DND-41 (cell line): ENCODE data around the gene KIF26A.

ENCODE experiments used
- ATAC-seq: fragments of 200-7000 bp; cut with Tn5 transposase; 3 replicates; pipeline ENCODE4 v1.9.1; 2021; ENCODE audit warnings: low read depth; ENCODE audit not compliant: insufficient read depth
- DNase-seq: peaks from one replicate; pipeline ENCODE4 v3.0.0-alpha.2; 2020
- H2AFZ ChIP-seq: 2 replicates; pipeline ENCODE4 v1.6.0; 2012; ENCODE audit warnings: low read depth, low read length
- H3K27ac ChIP-seq: 2 replicates; pipeline ENCODE4 v1.5.1; 2012; ENCODE audit warnings: low read length, inconsistent platforms
- H3K27me3 ChIP-seq: fragments of 200-600 bp; sonication (generic); 2 replicates; pipeline ENCODE4 v1.6.0; 2012; ENCODE audit warnings: low read length, mild to moderate bottlenecking, inconsistent platforms; ENCODE audit not compliant: insufficient read depth, poor library complexity
- H3K36me3 ChIP-seq: 2 replicates; pipeline ENCODE4 v1.5.1; 2012; ENCODE audit warnings: low read length, inconsistent platforms; ENCODE audit not compliant: insufficient read depth
- H3K4me1 ChIP-seq: 2 replicates; pipeline ENCODE4 v1.5.1; 2012; ENCODE audit warnings: mild to moderate bottlenecking, low read length; ENCODE audit not compliant: insufficient read depth
- H3K4me2 ChIP-seq: 2 replicates; pipeline ENCODE4 v1.6.0; 2012; ENCODE audit warnings: mild to moderate bottlenecking, moderate library complexity, low read length, inconsistent platforms; ENCODE audit not compliant: insufficient read depth
- H3K4me3 ChIP-seq, 2 experiments: fragments of 200-600 bp in 1 of 2; shearing (Covaris generic) in 1 of 2; 2 replicates each; pipeline ENCODE4 v1.5.1; 2012 to 2016; ENCODE audit warnings: inconsistent platforms in 2 of 2, low read length in 2 of 2, mild to moderate bottlenecking in 2 of 2, low read depth in 1 of 2, moderate library complexity in 1 of 2
- H3K79me2 ChIP-seq: 2 replicates; pipeline ENCODE4 v1.6.0; 2012; ENCODE audit warnings: low read length, inconsistent platforms; ENCODE audit not compliant: insufficient read depth
- H3K9ac ChIP-seq: 2 replicates; pipeline ENCODE4 v1.6.0; 2012; ENCODE audit warnings: low read depth, mild to moderate bottlenecking, inconsistent platforms, low read length, moderate library complexity
- H3K9me3 ChIP-seq: 2 replicates; pipeline ENCODE4 v1.5.1; 2012; ENCODE audit warnings: low read length, moderate library complexity, mild to moderate bottlenecking, inconsistent platforms; ENCODE audit not compliant: insufficient read depth, severe bottlenecking
- H4K20me1 ChIP-seq: 2 replicates; pipeline ENCODE4 v1.6.0; 2012; ENCODE audit warnings: low read length; ENCODE audit not compliant: insufficient read depth
- CTCF ChIP-seq: IDR thresholded peaks from 2 replicates; pipeline ENCODE4 v1.5.1; 2012; ENCODE audit warnings: borderline replicate concordance, low read length, moderate library complexity, mild to moderate bottlenecking; ENCODE audit not compliant: poor library complexity, severe bottlenecking; ENCODE audit errors: extremely low read depth
- EZH2 ChIP-seq: IDR thresholded peaks from 3 replicates; pipeline ENCODE4 v1.6.1; 2012; ENCODE audit warnings: borderline replicate concordance, low read depth, mild to moderate bottlenecking, moderate library complexity, low read length, inconsistent platforms; ENCODE audit not compliant: severe bottlenecking

The KIF26A gene

GRCh38 chr14:104209985-104210816, 71.8 kb downstream of the KIF26A start:
- Histone ChIP-seq H3K9me3 (no peaks in the 10 kb centered on the region), H3K9ac (no peak overlapping the region)

GRCh38 chr14:104210817-104211195, 72.4 kb downstream of the KIF26A start:
- no peaks in the 10 kb centered on the region for H3K4me1 ChIP-seq
- no peaks in the 10 kb centered on the region for H3K9me3 ChIP-seq
- TF ChIP-seq EZH2 (no peak), CTCF (no peak)
- H4K20me1 ChIP-seq, result no peaks in the 10 kb centered on the region
- H3K27me3 ChIP-seq, result no peaks in the 10 kb centered on the region
- H3K4me2 ChIP-seq, result no peak overlapping the region
- DNase-seq (no peak), ATAC-seq (no peak)
- no peak overlapping the region for H3K27ac ChIP-seq
- H3K4me3 ChIP-seq, result no peak overlapping the region
- no peak overlapping the region for H3K9ac ChIP-seq
- no peaks in the 10 kb centered on the region for H3K79me2 ChIP-seq
- H2AFZ ChIP-seq, result no peak overlapping the region
- H3K36me3 ChIP-seq, result no peaks in the 10 kb centered on the region

More at GRCh38 chr14:104209985-104210816, 71.8 kb downstream of the KIF26A start:
- H3K79me2 ChIP-seq, result no peaks in the 10 kb centered on the region
- H3K27me3 ChIP-seq, result no peaks in the 10 kb centered on the region
- H2AFZ ChIP-seq, result no peak overlapping the region
- no peak for DNase-seq
- TF ChIP-seq CTCF, result no peak
- TF ChIP-seq EZH2, result no peak
- H3K36me3 ChIP-seq, result no peaks in the 10 kb centered on the region
- H3K4me2 ChIP-seq, result no peak overlapping the region
- H3K4me3 ChIP-seq, result no peak overlapping the region
- no peak for ATAC-seq
- H3K4me1 ChIP-seq, result no peaks in the 10 kb centered on the region
- H3K27ac ChIP-seq, result no peak overlapping the region
- no peaks in the 10 kb centered on the region for H4K20me1 ChIP-seq

- Histone ChIP-seq H2AFZ (no peak overlapping the region), H3K9ac (no peak overlapping the region), H4K20me1 (no peaks in the 10 kb centered on the region), H3K79me2 (no peaks in the 10 kb centered on the region), H3K9me3 (no peaks in the 10 kb centered on the region), H3K27me3 (no peaks in the 10 kb centered on the region), H3K4me3 (no peak overlapping the region), H3K4me2 (no peak overlapping the region), H3K27ac (no peak overlapping the region), H3K36me3 (no peaks in the 10 kb centered on the region), H3K4me1 (no peaks in the 10 kb centered on the region)
- ATAC-seq (no peak), DNase-seq (no peak)
- TF ChIP-seq EZH2 (no peak), CTCF (no peak)
Observed at GRCh38 chr14:104211215-104211614, 72.8 kb downstream of the KIF26A start.
